ENCODE measurements around the gene PHLPP1. TPM values are rescaled to one million over a fixed set of nuclear protein-coding genes. Genes with fewer than 3 reads are reported as not detected.

PHLPP1 gene
- total and polyA plus RNA-seq, 2 of the 13 experiments (the other 11 are each of a cell fraction or from before 2014, with no cell fraction given): 9.8 to 18.5 TPM

GRCh38 chr18:62778976-62779869 lies 63.9 kb downstream of the PHLPP1 start:
- ChIA-PET POLR2A (no interaction called here), CTCF (ENCODE audit: low intra/inter-chr PET ratio, low total read pairs) (no interaction called here)
- intact Hi-C loops (cut with micrococcal nuclease; ENCODE audit: unreplicated experiment) (no loop called here), in situ Hi-C loops (cut with HindIII; ENCODE audit: extremely low pct_ligation_motif_present, low pct_unique_long_range_greater_than_20kb) (no loop called here)
- 93% methylated on average over 6 of the region's 6 CpGs for WGBS (ENCODE audit: low lambda C conversion rate)
- no peak for FAIRE-seq
- H2AFZ ChIP-seq (ENCODE audit: low read length): no peak overlapping the region
- H3K9me3 ChIP-seq (ENCODE audit: low read length): no peaks in the 10 kb centered on the region
- BruUV-seq (replicated peaks): no TSS peak
- H3K9ac ChIP-seq (ENCODE audit: insufficient read depth, low read depth, low read length): no peak overlapping the region
- peaks cover 4% of the 10 kb centered on the region for H4K20me1 ChIP-seq (ENCODE audit: insufficient read depth, low read length)
- no peak overlapping the region for H3K4me3 ChIP-seq (replicated peaks in 1 of 3; ENCODE audit: insufficient read depth in 1 of 3, low read depth in 2 of 3, low read length in 3 of 3)
- no peak overlapping the region for H3K27ac ChIP-seq (ENCODE audit: extremely low read length, insufficient read depth, low read length)
- peaks cover 46% of the 10 kb centered on the region for H3K4me1 ChIP-seq (ENCODE audit: insufficient read depth, low read length)
- peaks cover 94% of the 10 kb centered on the region for H3K79me2 ChIP-seq (ENCODE audit: insufficient read depth, low read length)
- no peaks in the 10 kb centered on the region for H3K36me3 ChIP-seq (replicated peaks in 1 of 2; ENCODE audit: control insufficient read depth in 1 of 2, insufficient read depth in 2 of 2, low read length in 2 of 2)
- ATAC-seq: no peak
- no peak for DNase-seq (ENCODE audit: low spot score)
- H3K4me2 ChIP-seq (ENCODE audit: low read depth, low read length): no peak overlapping the region
- H3K27me3 ChIP-seq (ENCODE audit: control insufficient read depth in 1 of 2, insufficient read depth in 2 of 2, low read length in 2 of 2): no peaks in the 10 kb centered on the region
- TF ChIP-seq ZNF354B (CRISPR knock-in tag; IDR thresholded peaks at IDR 0.05) (0 out of 2 replicates have a peak, but pooled peaks have one; percentile 29), ZNF451 (CRISPR knock-in tag; IDR thresholded peaks at IDR 0.05) (no peak)

GRCh38 chr18:62781262-62781661 lies 65.9 kb downstream of the PHLPP1 start:
- Histone ChIP-seq H3K27ac (ENCODE audit: extremely low read length, insufficient read depth, low read length) (no peak overlapping the region), H3K27me3 (ENCODE audit: control insufficient read depth in 1 of 2, insufficient read depth in 2 of 2, low read length in 2 of 2) (no peaks in the 10 kb centered on the region), H3K4me3 (replicated peaks in 1 of 3; ENCODE audit: insufficient read depth in 1 of 3, low read depth in 2 of 3, low read length in 3 of 3) (no peak overlapping the region), H3K79me2 (ENCODE audit: insufficient read depth, low read length) (peaks cover 95% of the 10 kb centered on the region), H3K36me3 (replicated peaks in 1 of 2; ENCODE audit: control insufficient read depth in 1 of 2, insufficient read depth in 2 of 2, low read length in 2 of 2) (no peaks in the 10 kb centered on the region), H3K4me2 (ENCODE audit: low read depth, low read length) (no peak overlapping the region), H2AFZ (ENCODE audit: low read length) (no peak overlapping the region), H3K4me1 (ENCODE audit: insufficient read depth, low read length) (peaks cover 50% of the 10 kb centered on the region), H4K20me1 (ENCODE audit: insufficient read depth, low read length) (peaks cover 14% of the 10 kb centered on the region), H3K9me3 (ENCODE audit: low read length) (no peaks in the 10 kb centered on the region), H3K9ac (ENCODE audit: insufficient read depth, low read depth, low read length) (no peak overlapping the region)
- ATAC-seq (no peak; the same call in 2 of the 3 replicates), DNase-seq (ENCODE audit: low spot score) (no peak), FAIRE-seq (no peak)
- POLR2A ChIA-PET: no interaction called here
- CTCF ChIA-PET (ENCODE audit: low intra/inter-chr PET ratio, low total read pairs): no interaction called here
- in situ Hi-C loops (cut with HindIII; ENCODE audit: extremely low pct_ligation_motif_present, low pct_unique_long_range_greater_than_20kb): no loop called here
- 93% methylated on average over 3 of the region's 3 CpGs for WGBS (ENCODE audit: low lambda C conversion rate)
- intact Hi-C loops (cut with micrococcal nuclease; ENCODE audit: unreplicated experiment): no loop called here
- no TSS peak for BruUV-seq (replicated peaks)
- no peak for TF ChIP-seq ASH2L (IDR thresholded peaks at IDR 0.05; ENCODE audit: insufficient read length, low read depth, low read length)
- no peak for TF ChIP-seq NCOA1 (CRISPR knock-in tag; IDR thresholded peaks at IDR 0.05)
- no peak for TF ChIP-seq ZNF709 (CRISPR knock-in tag; IDR thresholded peaks at IDR 0.05)
- no peak for TF ChIP-seq ZNF343 (CRISPR knock-in tag; IDR thresholded peaks at IDR 0.05)
- TF ChIP-seq MBNL3 (CRISPR knock-in tag; conservative IDR thresholded peaks at IDR 0.05): no peak
- no peak for TF ChIP-seq PATZ1 (CRISPR knock-in tag; IDR thresholded peaks at IDR 0.05)
- no peak for TF ChIP-seq SMYD3 (CRISPR knock-in tag; IDR thresholded peaks at IDR 0.05)
- TF ChIP-seq RELA (CRISPR knock-in tag; IDR thresholded peaks at IDR 0.05): no peak
- TF ChIP-seq ARHGAP35 (CRISPR knock-in tag; IDR thresholded peaks at IDR 0.05; ENCODE audit: borderline replicate concordance): no peak
- no peak for TF ChIP-seq ETV6 (CRISPR knock-in tag; conservative IDR thresholded peaks at IDR 0.05)
- no peak for TF ChIP-seq SAP130 (CRISPR knock-in tag; IDR thresholded peaks at IDR 0.05; ENCODE audit: low read depth)
- no peak for TF ChIP-seq CREB3 (CRISPR knock-in tag; IDR thresholded peaks at IDR 0.05)
- TF ChIP-seq KLF9 (CRISPR knock-in tag; IDR thresholded peaks at IDR 0.05; ENCODE audit: low read depth): no peak
- TF ChIP-seq ZNF253 (CRISPR knock-in tag; IDR thresholded peaks at IDR 0.05; ENCODE audit: borderline replicate concordance): no peak
